ENCODE data around the gene STK32B. TPM values are rescaled to one million over a fixed set of nuclear protein-coding genes. Genes with fewer than 3 reads are reported as not detected.

The STK32B gene
- polyA plus RNA-seq, 2 of the 4 experiments (the other 2 are of a cell fraction), result 7.6 to 12.1 TPM

GRCh38 chr4:5479518-5480060 lies 428.3 kb downstream of the STK32B start (continued):
- TF ChIP-seq MAZ (IDR thresholded peaks at IDR 0.05; ENCODE audit: borderline replicate concordance, low read depth, low read length), result no peak
- no peak for TF ChIP-seq HOXA7 (CRISPR knock-in tag; IDR thresholded peaks at IDR 0.05)

GRCh38 chr4:5488413-5488812 lies 437.1 kb downstream of the STK32B start:
- no peak for FAIRE-seq
- no peaks in the 10 kb centered on the region for H3K4me1 ChIP-seq

GRCh38 chr4:5489260-5489659 lies 438.0 kb downstream of the STK32B start:
- H3K4me1 ChIP-seq, result no peaks in the 10 kb centered on the region
- WGBS (ENCODE audit: missing lambda C conversion rate), result 74% methylated on average over 1 of the region's 1 CpG
- H3K27ac ChIP-seq, result no peak overlapping the region
- DNase-seq (ENCODE audit: low read depth in 1 of 2, low spot score in 1 of 2) (no peak), FAIRE-seq (no peak), ATAC-seq (no peak)
- TF ChIP-seq ESRRA (IDR thresholded peaks at IDR 0.05; ENCODE audit: borderline replicate concordance, low read length) (no peak), CHD4 (IDR thresholded peaks at IDR 0.05; ENCODE audit: borderline replicate concordance) (no peak), RCOR1 (IDR thresholded peaks at IDR 0.05; ENCODE audit: low read depth, low read length) (no peak), CBX2 (IDR thresholded peaks at IDR 0.05; ENCODE audit: borderline replicate concordance, low read depth) (no peak), FOSB (CRISPR knock-in tag; IDR thresholded peaks at IDR 0.05) (no peak), FOSL2 (IDR thresholded peaks at IDR 0.05) (no peak), FOSL2 (CRISPR knock-in tag; IDR thresholded peaks at IDR 0.05) (no peak), PHF8 (IDR thresholded peaks at IDR 0.05; ENCODE audit: borderline replicate concordance, low read depth) (no peak), KDM1A (IDR thresholded peaks at IDR 0.05; ENCODE audit: low read depth) (no peak), ATOH8 (CRISPR knock-in tag; IDR thresholded peaks at IDR 0.05; ENCODE audit: low read depth) (no peak), HOXA7 (CRISPR knock-in tag; IDR thresholded peaks at IDR 0.05) (no peak), HEYL (CRISPR knock-in tag; IDR thresholded peaks at IDR 0.05) (no peak), RAD21 (conservative IDR thresholded peaks at IDR 0.05 in 1 of 2, IDR thresholded peaks at IDR 0.05 in 1 of 2) (no peak), BHLHE40 (IDR thresholded peaks at IDR 0.05; ENCODE audit: low read depth, low read length) (no peak), EHMT2 (IDR thresholded peaks at IDR 0.05; ENCODE audit: low read depth) (no peak)
- TF ChIP-seq, protein P1, sequence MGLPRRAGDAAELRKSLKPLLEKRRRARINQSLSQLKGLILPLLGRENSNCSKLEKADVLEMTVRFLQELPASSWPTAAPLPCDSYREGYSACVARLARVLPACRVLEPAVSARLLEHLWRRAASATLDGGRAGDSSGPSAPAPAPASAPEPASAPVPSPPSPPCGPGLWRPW (IDR thresholded peaks at IDR 0.05), result no peak
- TF ChIP-seq, protein P2, sequence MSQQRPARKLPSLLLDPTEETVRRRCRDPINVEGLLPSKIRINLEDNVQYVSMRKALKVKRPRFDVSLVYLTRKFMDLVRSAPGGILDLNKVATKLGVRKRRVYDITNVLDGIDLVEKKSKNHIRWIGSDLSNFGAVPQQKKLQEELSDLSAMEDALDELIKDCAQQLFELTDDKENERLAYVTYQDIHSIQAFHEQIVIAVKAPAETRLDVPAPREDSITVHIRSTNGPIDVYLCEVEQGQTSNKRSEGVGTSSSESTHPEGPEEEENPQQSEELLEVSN (IDR thresholded peaks at IDR 0.05; ENCODE audit: borderline replicate concordance, low read depth), result no peak
- TF ChIP-seq, protein P3, sequence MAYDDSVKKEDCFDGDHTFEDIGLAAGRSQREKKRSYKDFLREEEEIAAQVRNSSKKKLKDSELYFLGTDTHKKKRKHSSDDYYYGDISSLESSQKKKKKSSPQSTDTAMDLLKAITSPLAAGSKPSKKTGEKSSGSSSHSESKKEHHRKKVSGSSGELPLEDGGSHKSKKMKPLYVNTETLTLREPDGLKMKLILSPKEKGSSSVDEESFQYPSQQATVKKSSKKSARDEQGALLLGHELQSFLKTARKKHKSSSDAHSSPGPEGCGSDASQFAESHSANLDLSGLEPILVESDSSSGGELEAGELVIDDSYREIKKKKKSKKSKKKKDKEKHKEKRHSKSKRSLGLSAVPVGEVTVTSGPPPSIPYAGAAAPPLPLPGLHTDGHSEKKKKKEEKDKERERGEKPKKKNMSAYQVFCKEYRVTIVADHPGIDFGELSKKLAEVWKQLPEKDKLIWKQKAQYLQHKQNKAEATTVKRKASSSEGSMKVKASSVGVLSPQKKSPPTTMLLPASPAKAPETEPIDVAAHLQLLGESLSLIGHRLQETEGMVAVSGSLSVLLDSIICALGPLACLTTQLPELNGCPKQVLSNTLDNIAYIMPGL (CRISPR knock-in tag; IDR thresholded peaks at IDR 0.05; ENCODE audit: borderline replicate concordance), result no peak
- CTCF ChIA-PET, result no interaction called here
- H3K4me2 ChIP-seq, result no peak overlapping the region
- no peaks in the 10 kb centered on the region for H3K9me3 ChIP-seq
- POLR2A ChIA-PET, result no interaction called here
- H3K4me3 ChIP-seq, result no peak overlapping the region

More at GRCh38 chr4:5488413-5488812, 437.1 kb downstream of the STK32B start:
- ATAC-seq (no peak), DNase-seq (ENCODE audit: low read depth in 1 of 2, low spot score in 1 of 2) (no peak)
- ChIA-PET CTCF (no interaction called here), POLR2A (no interaction called here)
- no peak overlapping the region for H3K27ac ChIP-seq
- no peaks in the 10 kb centered on the region for H3K9me3 ChIP-seq
- H3K4me3 ChIP-seq, result no peak overlapping the region
- no peak overlapping the region for H3K4me2 ChIP-seq
- TF ChIP-seq CBX8 (IDR thresholded peaks at IDR 0.05) (no peak), TFCP2L1 (CRISPR knock-in tag; IDR thresholded peaks at IDR 0.05) (no peak), EHMT2 (IDR thresholded peaks at IDR 0.05; ENCODE audit: low read depth) (no peak), GATA3 (IDR thresholded peaks at IDR 0.05; ENCODE audit: borderline replicate concordance) (no peak)

Data from A549 (cell line).